ENCODE measurements around the gene MTCH2.

The MTCH2 gene

GRCh38 chr11:47631473-47631872 is 10.9 kb downstream of the MTCH2 start:
- no peak for DNase-seq

GRCh38 chr11:47628026-47628425 is 14.3 kb downstream of the MTCH2 start:
- DNase-seq = no peak

DNA sequence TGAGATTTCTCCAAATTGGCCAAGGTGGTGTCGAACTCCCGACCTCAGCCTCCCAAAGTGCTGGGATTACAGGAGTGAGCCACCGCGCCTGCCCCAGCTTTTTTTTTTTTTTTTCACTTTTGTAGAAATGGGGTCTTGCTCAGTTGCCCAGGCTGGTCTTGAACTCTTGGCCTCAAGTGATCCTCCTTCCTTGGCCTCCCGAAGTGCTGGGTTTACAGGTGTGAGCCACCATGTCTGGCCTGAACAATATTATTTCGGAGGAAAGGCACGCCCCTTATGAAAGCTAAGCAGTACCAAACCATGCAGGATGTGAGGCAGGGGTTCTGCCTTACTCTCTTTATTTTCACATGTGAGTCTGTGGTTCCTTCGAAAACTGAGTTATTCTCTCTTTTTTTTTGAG is 16.1 kb downstream of the MTCH2 start:
- no peak for DNase-seq

- no peak for DNase-seq
Measured at GRCh38 chr11:47620836-47621378, 21.5 kb downstream of the MTCH2 start.

- no peak for DNase-seq
Measured at GRCh38 chr11:47617417-47617809, 24.9 kb downstream of the MTCH2 start.

DNA sequence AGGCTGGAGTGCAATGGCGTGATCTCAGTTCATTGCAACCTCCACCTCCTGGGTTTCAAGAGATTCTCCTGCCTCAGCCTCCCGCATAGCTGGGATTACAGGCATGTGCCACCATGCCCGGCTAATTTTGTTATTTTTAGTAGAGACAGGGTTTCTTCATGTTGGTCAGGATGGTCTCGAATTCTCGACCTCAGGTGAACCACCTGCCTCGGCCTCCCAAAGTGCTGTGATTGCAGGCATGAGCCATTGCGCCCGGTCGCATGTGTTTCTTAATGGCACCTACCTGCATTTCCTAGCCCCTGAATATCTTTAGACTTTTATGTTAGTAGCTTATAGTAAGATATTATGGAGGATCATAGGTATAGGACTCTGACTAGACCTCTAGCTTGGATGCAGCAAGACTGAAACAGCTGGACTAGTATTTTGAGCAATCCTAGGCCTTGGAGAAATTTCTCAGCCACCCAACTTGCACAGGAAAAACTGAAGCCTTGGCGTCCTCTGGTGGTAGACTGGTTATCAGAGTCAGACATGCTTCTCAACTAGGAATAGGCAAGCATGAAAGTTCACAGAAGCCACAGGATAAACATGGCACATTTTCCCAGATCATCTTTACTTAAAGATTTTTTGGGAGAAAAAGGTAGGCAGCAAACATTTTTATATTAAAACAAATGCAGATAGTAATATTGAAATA is 25.5 kb downstream of the MTCH2 start:
- no peak for DNase-seq

- DNase-seq = no peak
Measured at GRCh38 chr11:47615249-47615648, 27.1 kb downstream of the MTCH2 start.

DNA sequence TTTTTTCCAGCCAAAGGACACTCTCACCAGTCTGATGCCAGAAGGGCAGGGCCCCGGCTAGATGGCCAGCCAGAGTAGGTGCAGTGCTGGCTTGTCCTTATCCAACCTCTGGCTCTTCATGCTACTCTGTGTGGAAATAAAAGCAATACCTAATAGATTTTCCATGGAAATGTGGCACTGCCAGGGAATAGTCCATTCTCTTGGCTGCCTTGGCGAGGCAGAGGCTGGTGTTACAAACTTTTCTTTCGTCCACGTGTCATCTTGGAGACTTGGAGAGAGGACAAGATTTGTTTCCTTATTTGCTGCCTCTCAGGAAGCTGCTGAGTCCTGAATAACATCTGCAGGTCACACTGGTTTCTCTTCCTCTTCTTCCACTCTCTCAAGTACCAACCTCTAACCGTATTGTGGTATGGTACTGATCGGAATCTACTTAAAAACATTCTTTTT is 31.0 kb downstream of the MTCH2 start:
- DNase-seq = no peak

DNA sequence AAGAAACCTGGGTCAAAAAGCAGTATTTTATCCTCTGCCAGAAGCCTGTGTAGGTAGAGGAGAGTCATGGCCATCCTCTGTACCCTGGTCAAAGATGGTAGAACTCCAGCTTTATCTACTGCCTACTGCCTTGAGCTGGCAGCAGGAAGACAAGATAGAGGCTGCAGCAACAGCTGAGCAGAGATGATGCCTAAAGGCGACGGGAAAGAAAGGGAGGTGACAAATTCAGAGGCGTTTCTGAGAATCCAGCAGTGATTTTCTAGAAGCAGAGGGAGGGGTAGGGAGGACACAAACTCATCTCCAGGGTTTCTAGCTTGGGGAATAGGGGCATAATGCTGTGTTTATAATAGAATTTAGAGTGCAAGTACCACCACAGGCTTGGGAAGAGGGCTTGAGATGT is 32.7 kb downstream of the MTCH2 start:
- DNase-seq = no peak

DNA sequence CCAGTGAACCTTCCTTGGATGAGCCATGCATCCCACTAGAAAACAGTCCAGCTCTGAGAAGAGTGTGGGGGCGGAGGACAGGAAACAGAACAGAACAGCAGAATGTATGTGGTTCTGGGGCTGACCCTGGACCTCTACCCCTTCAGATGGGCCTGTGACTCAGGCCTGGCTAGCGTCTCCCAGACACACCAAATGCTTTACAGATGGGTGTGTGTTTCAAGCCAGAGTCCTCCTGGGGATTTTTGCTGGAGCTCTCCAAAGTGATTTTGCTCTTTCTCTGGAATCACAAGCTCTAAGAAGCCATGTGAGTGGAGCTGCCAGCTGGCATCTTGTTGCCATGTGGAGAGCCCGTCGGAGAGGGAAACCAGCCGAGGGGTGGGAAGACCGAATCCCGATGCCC is 35.0 kb downstream of the MTCH2 start:
- no peak for DNase-seq

- no peak for DNase-seq
Measured at GRCh38 chr11:47606731-47607130, 35.6 kb downstream of the MTCH2 start.

GRCh38 chr11:47605921-47606320 is 36.4 kb downstream of the MTCH2 start:
- no peak for DNase-seq

GRCh38 chr11:47603295-47603694 is 39.1 kb downstream of the MTCH2 start:
- no peak for DNase-seq

DNA sequence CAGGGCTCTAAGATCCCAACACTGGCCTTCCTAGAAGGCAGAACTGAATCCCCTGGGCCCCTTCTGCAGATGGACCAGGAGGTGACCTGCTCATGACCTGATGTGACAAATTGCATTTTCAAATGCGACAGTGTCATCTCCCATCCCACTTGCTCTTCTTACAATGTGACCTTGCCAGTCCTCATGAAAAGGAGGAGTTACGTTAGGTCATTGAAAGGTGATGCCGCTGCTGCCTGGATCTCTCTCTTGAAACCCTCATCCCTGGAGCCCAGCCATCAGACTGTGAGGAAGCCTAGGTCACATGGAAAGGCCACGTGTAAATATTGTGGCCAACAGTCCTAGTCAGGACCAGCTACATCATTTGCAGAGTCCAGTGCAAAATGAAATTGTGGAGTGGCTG is 42.5 kb downstream of the MTCH2 start:
- no peak for DNase-seq

DNA sequence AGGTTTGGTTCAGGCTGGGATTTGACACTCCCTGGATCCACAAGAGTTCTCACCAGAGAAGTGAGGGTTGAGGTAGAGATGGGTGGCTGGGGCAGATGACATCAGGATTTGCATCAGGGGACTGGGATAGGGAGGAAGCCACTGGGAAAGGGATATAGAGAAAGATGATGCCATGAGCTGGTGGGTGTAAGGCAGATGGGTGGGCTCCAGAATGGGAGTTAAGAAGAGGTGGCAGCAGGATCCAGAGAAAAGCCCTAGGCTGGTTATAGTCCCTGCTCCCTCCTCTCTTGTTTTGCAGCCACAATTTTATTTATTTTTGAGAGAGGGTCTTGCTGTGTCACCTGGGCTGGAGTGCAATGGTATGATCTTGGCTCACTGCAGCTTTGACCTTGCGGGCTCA is 46.4 kb downstream of the MTCH2 start:
- DNase-seq = no peak

DNA sequence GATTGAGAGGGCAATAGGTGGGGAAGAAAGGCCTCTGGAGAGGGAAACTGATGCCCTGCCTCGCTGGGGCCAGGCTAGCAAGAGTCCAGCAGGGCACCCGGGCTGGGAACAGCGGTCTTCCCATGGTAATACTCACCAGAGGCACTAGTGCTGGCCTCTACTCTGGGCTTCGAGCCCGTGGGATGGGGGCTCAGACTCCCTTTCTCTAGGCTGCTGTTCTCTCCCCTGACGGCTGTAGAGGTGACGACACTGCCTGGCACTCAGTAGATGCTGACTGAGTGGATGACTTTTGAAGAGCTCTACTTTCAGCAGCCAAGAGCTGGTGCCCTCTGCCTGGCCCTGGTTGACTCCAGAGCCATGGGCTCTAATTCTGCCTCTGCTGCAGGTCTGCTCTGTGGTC is 47.3 kb downstream of the MTCH2 start:
- DNase-seq = no peak

- no peak for DNase-seq
Measured at GRCh38 chr11:47593934-47594855, 48.2 kb downstream of the MTCH2 start, which contains the start of gene C1QTNF4. TSS of gene C1QTNF4 (minus strand) at chr11:47594411. CDS start at chr11:47590810, 3,601 bp downstream.

- no peak for DNase-seq
Measured at GRCh38 chr11:47593492-47593933, 48.8 kb downstream of the MTCH2 start.

DNA sequence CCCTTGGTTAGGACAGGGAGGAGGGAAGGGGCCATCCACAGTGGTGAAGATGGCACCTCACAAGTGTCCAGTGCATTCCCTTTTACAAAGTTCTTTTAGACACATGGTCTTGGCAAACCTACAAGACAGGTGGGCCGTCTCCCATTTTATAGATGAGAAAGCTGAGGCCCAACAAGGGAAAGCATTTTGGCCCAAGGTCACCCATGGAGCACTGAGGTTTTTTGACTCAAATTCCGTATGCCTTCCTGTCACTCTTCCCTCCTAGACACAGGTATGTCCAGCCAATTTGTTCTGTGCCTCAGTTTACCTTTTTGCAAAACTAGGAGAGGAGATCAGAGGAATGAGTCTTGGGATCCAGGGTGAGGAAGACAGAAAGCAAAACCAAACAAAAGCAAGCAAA is 49.4 kb downstream of the MTCH2 start:
- no peak for DNase-seq

GRCh38 chr11:47592251-47592650 is 50.1 kb downstream of the MTCH2 start:
- DNase-seq = no peak

- DNase-seq = no peak
Measured at GRCh38 chr11:47591764-47592163, 50.6 kb downstream of the MTCH2 start.

DNA sequence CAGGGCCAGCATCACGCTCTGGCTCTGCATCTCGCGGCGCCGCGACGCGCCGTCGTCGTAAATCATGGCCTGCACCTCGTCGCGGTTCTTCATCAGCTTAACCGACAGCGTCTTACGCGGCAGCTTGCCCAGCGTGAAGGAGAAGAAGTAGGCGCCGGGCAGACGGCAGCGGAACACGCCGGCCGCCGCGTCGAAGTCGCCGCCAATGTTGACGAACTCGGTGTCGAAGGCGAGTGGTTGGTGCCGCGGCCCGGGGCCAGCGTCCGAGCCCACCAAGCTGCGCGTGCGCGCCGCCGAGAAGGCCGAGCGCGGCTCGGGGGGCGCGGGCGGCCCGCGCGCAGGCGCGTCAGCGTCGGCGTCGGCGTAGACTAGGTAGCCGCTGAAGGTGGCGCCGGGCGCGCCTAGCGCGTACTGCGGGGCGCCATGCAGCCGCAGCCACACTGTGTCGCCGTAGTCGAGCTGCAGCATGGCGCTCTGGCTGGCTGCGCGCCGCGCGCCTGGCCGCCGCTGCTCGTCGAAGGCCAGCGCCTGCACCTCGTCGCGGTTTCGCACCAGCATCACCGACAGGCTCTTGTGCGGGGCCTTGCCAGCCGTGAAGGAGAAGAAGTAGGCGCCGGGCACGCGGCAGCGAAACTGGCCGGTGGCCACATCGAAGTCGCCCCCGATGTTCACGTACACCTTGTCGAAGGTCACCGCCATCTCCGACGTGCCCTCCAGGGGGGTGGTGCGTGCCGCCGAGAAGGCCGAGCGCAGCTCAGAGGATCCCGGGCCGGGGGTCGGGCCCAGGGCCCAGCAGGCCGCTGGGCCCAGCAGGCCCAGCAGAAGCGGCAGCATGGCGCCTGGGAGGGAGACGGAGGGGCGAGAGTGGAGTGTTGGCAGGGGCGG is 52.1 kb downstream of the MTCH2 start:
- no peak for DNase-seq

- DNase-seq = no peak
Measured at GRCh38 chr11:47589584-47589976, 52.8 kb downstream of the MTCH2 start.
